Glutamatergic neuron (in vitro differentiated cells): ENCODE measurements around the gene EMILIN2. TPM values are rescaled to one million over a fixed set of nuclear protein-coding genes. Genes with fewer than 3 reads are reported as not detected.

Experiments
- DNase-seq: peaks from one replicate; pipeline ENCODE4 v3.0.0; 2022
- H3K27ac Mint-ChIP-seq: one replicate; pipeline ENCODE4 v1.8.0; 2020; ENCODE audit warnings: mild to moderate bottlenecking, mixed read lengths, inconsistent platforms; ENCODE audit not compliant: unreplicated experiment
- H3K27me3 Mint-ChIP-seq: one replicate; pipeline ENCODE4 v1.8.0; 2020; ENCODE audit warnings: mild to moderate bottlenecking, moderate library complexity, mixed read lengths, inconsistent platforms; ENCODE audit not compliant: unreplicated experiment
- H3K36me3 Mint-ChIP-seq: one replicate; pipeline ENCODE4 v1.8.0; 2020; ENCODE audit warnings: mild to moderate bottlenecking, mixed read lengths, inconsistent platforms; ENCODE audit not compliant: unreplicated experiment
- H3K4me1 Mint-ChIP-seq: one replicate; pipeline ENCODE4 v1.8.0; 2020; ENCODE audit warnings: mild to moderate bottlenecking, low read depth, mixed read lengths, inconsistent platforms; ENCODE audit not compliant: unreplicated experiment
- H3K4me3 Mint-ChIP-seq: one replicate; pipeline ENCODE4 v1.8.0; 2020; ENCODE audit warnings: mild to moderate bottlenecking, mixed read lengths, inconsistent platforms; ENCODE audit not compliant: unreplicated experiment
- H3K9me3 Mint-ChIP-seq: one replicate; pipeline ENCODE4 v1.8.0; 2020; ENCODE audit warnings: mild to moderate bottlenecking, moderate library complexity, mixed read lengths, inconsistent platforms; ENCODE audit not compliant: unreplicated experiment
- CTCF ChIP-seq: fragments of 200-600 bp; sonication (generic); IDR thresholded peaks from one replicate; pipeline ENCODE4 v1.5.0; 2021; ENCODE audit not compliant: partially characterized antibody, unreplicated experiment
- total RNA-seq: library from RNA; stranded (reverse); fragmentation: NEBNext Ultra II Directional; extraction: Animal tissue kit (Norgen Biotek cat#: 25700); gene quantifications from one replicate; pipeline ENCODE4 v1.2.1, GENCODE V29; 2021; ENCODE audit not compliant: unreplicated experiment

Gene EMILIN2
- total RNA-seq, 1 donor from 2014 or later: 4.1 TPM

GRCh38 chr18:2811416-2811815 lies 35.4 kb upstream of the EMILIN2 start:
- Mint-ChIP-seq H3K36me3 (peaks cover 15% of the 10 kb centered on the region), H3K4me3 (no peak overlapping the region), H3K27me3 (no peaks in the 10 kb centered on the region), H3K9me3 (peaks cover 3% of the 10 kb centered on the region), H3K27ac (no peak overlapping the region), H3K4me1 (no peaks in the 10 kb centered on the region)
- DNase-seq: no peak
- no peak for TF ChIP-seq CTCF

DNA sequence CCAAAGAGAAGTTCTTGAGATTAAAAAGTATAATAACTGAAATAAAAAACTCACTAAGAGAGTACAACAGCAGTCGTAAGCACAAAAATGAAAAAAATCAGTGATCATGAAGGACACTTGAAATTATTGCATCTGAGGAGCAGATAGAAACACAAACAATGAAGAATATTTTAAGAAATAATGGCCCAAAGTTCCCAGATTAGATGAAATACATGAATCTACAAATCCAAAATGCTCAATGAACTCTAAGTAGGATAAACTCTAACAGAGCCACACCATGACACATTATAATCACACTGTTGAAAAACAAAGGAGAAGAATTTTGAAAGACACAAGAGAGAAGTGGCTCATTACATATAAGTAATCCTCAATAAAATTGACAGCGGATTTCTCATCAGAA lies 31.9 kb upstream of the EMILIN2 start:
- Mint-ChIP-seq H3K9me3 (peaks cover 3% of the 10 kb centered on the region), H3K4me3 (no peak overlapping the region), H3K4me1 (no peaks in the 10 kb centered on the region), H3K36me3 (peaks cover 11% of the 10 kb centered on the region), H3K27ac (no peak overlapping the region), H3K27me3 (no peaks in the 10 kb centered on the region)
- TF ChIP-seq CTCF: no peak
- DNase-seq: no peak

DNA sequence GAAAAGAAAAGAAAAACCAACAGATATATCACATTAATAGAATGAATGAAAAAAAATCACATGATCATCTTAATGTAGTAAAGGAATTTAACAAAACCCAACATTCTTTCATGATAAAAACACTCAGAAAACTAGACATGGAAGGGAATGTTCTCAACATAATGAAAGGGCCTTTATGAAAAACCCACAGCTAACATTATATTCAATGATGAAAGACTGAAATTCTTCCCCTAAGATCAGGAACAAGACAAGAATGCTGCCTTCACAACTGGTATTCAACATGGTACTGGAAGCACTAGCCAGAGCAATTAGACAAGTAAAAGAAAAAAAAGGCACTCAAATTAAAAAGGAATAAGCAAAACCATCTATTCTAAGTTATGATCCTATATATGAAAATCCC lies 28.5 kb upstream of the EMILIN2 start:
- H3K4me3 Mint-ChIP-seq: no peak overlapping the region
- no peak overlapping the region for H3K27ac Mint-ChIP-seq
- H3K27me3 Mint-ChIP-seq: no peaks in the 10 kb centered on the region
- H3K4me1 Mint-ChIP-seq: no peaks in the 10 kb centered on the region
- H3K9me3 Mint-ChIP-seq: no peaks in the 10 kb centered on the region
- no peak for DNase-seq
- TF ChIP-seq CTCF: no peak
- peaks cover 4% of the 10 kb centered on the region for H3K36me3 Mint-ChIP-seq

GRCh38 chr18:2821695-2822094 lies 25.1 kb upstream of the EMILIN2 start:
- DNase-seq: no peak
- no peaks in the 10 kb centered on the region for H3K9me3 Mint-ChIP-seq
- no peak overlapping the region for H3K27ac Mint-ChIP-seq
- no peak for TF ChIP-seq CTCF
- no peak overlapping the region for H3K4me3 Mint-ChIP-seq
- no peaks in the 10 kb centered on the region for H3K27me3 Mint-ChIP-seq
- H3K4me1 Mint-ChIP-seq: no peaks in the 10 kb centered on the region
- H3K36me3 Mint-ChIP-seq: no peaks in the 10 kb centered on the region

- TF ChIP-seq CTCF: no peak
- DNase-seq: no peak
- Mint-ChIP-seq H3K9me3 (no peaks in the 10 kb centered on the region), H3K4me3 (no peak overlapping the region), H3K36me3 (no peaks in the 10 kb centered on the region), H3K27ac (no peak overlapping the region), H3K27me3 (no peaks in the 10 kb centered on the region), H3K4me1 (no peaks in the 10 kb centered on the region)
These were observed 24.4 kb upstream of the EMILIN2 start for GRCh38 chr18:2822213-2822921.
